ENCODE measurements around the gene TRMT2A.

DNA sequence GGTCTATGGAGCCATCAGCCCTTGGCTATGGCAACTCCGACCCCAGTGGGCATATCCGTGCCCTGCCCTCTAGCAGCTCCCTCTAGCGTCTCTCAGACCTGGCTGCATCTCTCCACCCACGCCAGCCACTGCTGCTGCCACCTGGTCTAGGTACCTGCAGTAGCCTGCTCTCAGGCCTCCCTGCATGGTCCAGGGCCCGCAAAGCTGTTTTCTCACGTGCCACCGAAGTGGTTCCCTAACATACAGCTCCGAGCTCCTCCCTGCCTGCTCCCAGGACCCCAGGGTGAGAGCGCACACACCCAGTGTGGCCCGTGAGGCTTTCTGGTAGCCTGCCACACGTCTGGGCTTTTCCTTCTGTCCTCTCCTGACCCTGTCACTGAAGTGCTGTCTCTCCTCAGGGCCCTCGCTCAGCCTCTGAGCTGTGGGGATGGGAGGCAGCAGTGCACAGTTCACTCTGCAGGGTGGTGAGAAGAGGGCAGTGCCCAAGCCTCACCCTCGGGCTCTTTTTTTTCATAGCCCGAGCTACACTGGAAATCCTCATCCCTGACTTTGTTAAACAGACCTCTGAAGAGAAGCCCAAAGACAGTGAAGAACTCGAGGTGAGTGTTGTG is 22.7 kb downstream of the TRMT2A start:
- TF ChIP-seq SP2 (IDR thresholded peaks at IDR 0.05; ENCODE audit: low read length) (no peak), CBX5 (IDR thresholded peaks at IDR 0.05; ENCODE audit: low read depth, low read length) (no peak), TAF1 (IDR thresholded peaks at IDR 0.05; ENCODE audit: low read depth, low read length) (no peak), TCF12 (IDR thresholded peaks at IDR 0.05; ENCODE audit: low read depth, low read length) (no peak), KDM1A (IDR thresholded peaks at IDR 0.05; ENCODE audit: borderline replicate concordance, low read length) (no peak), SRF (IDR thresholded peaks at IDR 0.05; ENCODE audit: low read depth, low read length) (no peak), EZH2 (IDR thresholded peaks at IDR 0.05; ENCODE audit: low read depth, low read length, severe bottlenecking) (no peak), SIN3A (conservative IDR thresholded peaks at IDR 0.05 in 1 of 2, IDR thresholded peaks at IDR 0.05 in 1 of 2; ENCODE audit: low read depth in 1 of 2, low read length in 2 of 2) (no peak), YY1 (IDR thresholded peaks at IDR 0.05; ENCODE audit: low read depth, low read length) (no peak)
- TF ChIP-seq, protein P1, sequence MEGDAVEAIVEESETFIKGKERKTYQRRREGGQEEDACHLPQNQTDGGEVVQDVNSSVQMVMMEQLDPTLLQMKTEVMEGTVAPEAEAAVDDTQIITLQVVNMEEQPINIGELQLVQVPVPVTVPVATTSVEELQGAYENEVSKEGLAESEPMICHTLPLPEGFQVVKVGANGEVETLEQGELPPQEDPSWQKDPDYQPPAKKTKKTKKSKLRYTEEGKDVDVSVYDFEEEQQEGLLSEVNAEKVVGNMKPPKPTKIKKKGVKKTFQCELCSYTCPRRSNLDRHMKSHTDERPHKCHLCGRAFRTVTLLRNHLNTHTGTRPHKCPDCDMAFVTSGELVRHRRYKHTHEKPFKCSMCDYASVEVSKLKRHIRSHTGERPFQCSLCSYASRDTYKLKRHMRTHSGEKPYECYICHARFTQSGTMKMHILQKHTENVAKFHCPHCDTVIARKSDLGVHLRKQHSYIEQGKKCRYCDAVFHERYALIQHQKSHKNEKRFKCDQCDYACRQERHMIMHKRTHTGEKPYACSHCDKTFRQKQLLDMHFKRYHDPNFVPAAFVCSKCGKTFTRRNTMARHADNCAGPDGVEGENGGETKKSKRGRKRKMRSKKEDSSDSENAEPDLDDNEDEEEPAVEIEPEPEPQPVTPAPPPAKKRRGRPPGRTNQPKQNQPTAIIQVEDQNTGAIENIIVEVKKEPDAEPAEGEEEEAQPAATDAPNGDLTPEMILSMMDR (IDR thresholded peaks at IDR 0.05; ENCODE audit: control extremely low read depth in 1 of 3, insufficient read depth in 1 of 3, low read depth in 1 of 3, low read length in 3 of 3) = no peak
- TF ChIP-seq, protein P2, sequence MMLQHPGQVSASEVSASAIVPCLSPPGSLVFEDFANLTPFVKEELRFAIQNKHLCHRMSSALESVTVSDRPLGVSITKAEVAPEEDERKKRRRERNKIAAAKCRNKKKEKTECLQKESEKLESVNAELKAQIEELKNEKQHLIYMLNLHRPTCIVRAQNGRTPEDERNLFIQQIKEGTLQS (IDR thresholded peaks at IDR 0.05; ENCODE audit: insufficient read depth, low read depth, low read length) = no peak
- TF ChIP-seq, protein P3, sequence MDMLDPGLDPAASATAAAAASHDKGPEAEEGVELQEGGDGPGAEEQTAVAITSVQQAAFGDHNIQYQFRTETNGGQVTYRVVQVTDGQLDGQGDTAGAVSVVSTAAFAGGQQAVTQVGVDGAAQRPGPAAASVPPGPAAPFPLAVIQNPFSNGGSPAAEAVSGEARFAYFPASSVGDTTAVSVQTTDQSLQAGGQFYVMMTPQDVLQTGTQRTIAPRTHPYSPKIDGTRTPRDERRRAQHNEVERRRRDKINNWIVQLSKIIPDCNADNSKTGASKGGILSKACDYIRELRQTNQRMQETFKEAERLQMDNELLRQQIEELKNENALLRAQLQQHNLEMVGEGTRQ (IDR thresholded peaks at IDR 0.05; ENCODE audit: low read length) = no peak
